ENCODE results near the gene UNC13A.

- TF ChIP-seq ARNTL (CRISPR knock-in tag; IDR thresholded peaks at IDR 0.05; ENCODE audit: borderline replicate concordance, low read depth) (no peak), CREB5 (CRISPR knock-in tag; IDR thresholded peaks at IDR 0.05; ENCODE audit: low read depth) (no peak), ZNF565 (CRISPR knock-in tag; conservative IDR thresholded peaks at IDR 0.05; ENCODE audit: low read depth) (no peak), CSRNP3 (CRISPR knock-in tag; IDR thresholded peaks at IDR 0.05) (no peak), PATZ1 (CRISPR knock-in tag; IDR thresholded peaks at IDR 0.05; ENCODE audit: borderline replicate concordance) (no peak), ZFP30 (CRISPR knock-in tag; IDR thresholded peaks at IDR 0.05) (no peak), GLIS3 (CRISPR knock-in tag; IDR thresholded peaks at IDR 0.05) (no peak), ZC3H10 (CRISPR knock-in tag; IDR thresholded peaks at IDR 0.05) (no peak), ESRRG (CRISPR knock-in tag; IDR thresholded peaks at IDR 0.05) (no peak), PPARA (CRISPR knock-in tag; IDR thresholded peaks at IDR 0.05; ENCODE audit: borderline replicate concordance) (no peak), ZFP3 (CRISPR knock-in tag; IDR thresholded peaks at IDR 0.05) (no peak), RARB (CRISPR knock-in tag; IDR thresholded peaks at IDR 0.05) (no peak), OSR1 (CRISPR knock-in tag; IDR thresholded peaks at IDR 0.05) (no peak), BACH2 (CRISPR knock-in tag; IDR thresholded peaks at IDR 0.05; ENCODE audit: borderline replicate concordance) (no peak)
Measured at GRCh38 chr19:17676295-17676694, 11.9 kb downstream of the UNC13A start.
